Measurements from ENCODE around the gene PHF1. TPM values are rescaled to one million over a fixed set of nuclear protein-coding genes. Genes with fewer than 3 reads are reported as not detected.
"Not testable (repeated sequence)": the region's sequence is repeated elsewhere in the genome, so short reads cannot be mapped to it uniquely, and the experiment has no call there.

Gene PHF1
- total and polyA plus RNA-seq, 4 donors = 7.2 to 13.5 (median 11.5) TPM

GRCh38 chr6:33373960-33374910 is 36.6 kb upstream of the PHF1 start (continued):
- TF ChIP-seq RAD21 (IDR thresholded peaks at IDR 0.05) (no peak), FOXA2 (IDR thresholded peaks at IDR 0.05) (no peak), HNF4A (conservative IDR thresholded peaks at IDR 0.05) (no peak)

GRCh38 chr6:33375143-33375671 is 35.6 kb upstream of the PHF1 start:
- H3K4me3 ChIP-seq (ENCODE audit: low read depth in 1 of 3, low read length in 3 of 3) = no peak overlapping the region
- no peak for TF ChIP-seq NR2F2 (IDR thresholded peaks at IDR 0.05)
- no peak for TF ChIP-seq GABPA (IDR thresholded peaks at IDR 0.05 in 1 of 2, conservative IDR thresholded peaks at IDR 0.05 in 1 of 2)
- TF ChIP-seq JUND (IDR thresholded peaks at IDR 0.05) = no peak
- no peak for TF ChIP-seq CTCF (IDR thresholded peaks at IDR 0.05; ENCODE audit: low read depth, low read length, missing input control)
- TF ChIP-seq HNF4A (conservative IDR thresholded peaks at IDR 0.05) = peak in 1 of 2 donors; percentile 7
- DNase-seq (ENCODE audit: low spot score) = no peak
- H3K36me3 ChIP-seq (ENCODE audit: control insufficient read depth in 4 of 4, insufficient read depth in 3 of 4, low read depth in 1 of 4, low read length in 3 of 4) = no peaks in the 10 kb centered on the region
- H3K9ac ChIP-seq (ENCODE audit: low read depth in 1 of 2, low read length in 2 of 2) = no peak overlapping the region
- H3K27me3 ChIP-seq (ENCODE audit: control insufficient read depth in 4 of 4, insufficient read depth in 4 of 4, low read length in 3 of 4) = no peaks in the 10 kb centered on the region
- H3K9me3 ChIP-seq (ENCODE audit: control insufficient read depth in 4 of 4, low read length in 3 of 4) = no peaks in the 10 kb centered on the region
- peak overlapping the region in 1 of 2 donors; percentile 12 for H3K27ac ChIP-seq (ENCODE audit: low read depth in 1 of 2, low read length in 2 of 2)
- peaks cover 2 to 12% (median 8%) of the 10 kb centered on the region in 4 donors for H3K4me1 ChIP-seq (ENCODE audit: control insufficient read depth in 4 of 4, insufficient read depth in 4 of 4, low read length in 3 of 4)
- 23% methylated on average over 9 of the region's 9 CpGs for WGBS

GRCh38 chr6:33377171-33377570 is 33.6 kb upstream of the PHF1 start:
- H3K9ac ChIP-seq (ENCODE audit: low read depth in 1 of 2, low read length in 2 of 2) = no peak overlapping the region
- TF ChIP-seq EGR1 (IDR thresholded peaks at IDR 0.05; ENCODE audit: low read depth in 2 of 2) (no peak), TAF1 (conservative IDR thresholded peaks at IDR 0.05) (no peak), SP1 (IDR thresholded peaks at IDR 0.05) (no peak), NR2F2 (IDR thresholded peaks at IDR 0.05) (no peak), CTCF (IDR thresholded peaks at IDR 0.05; ENCODE audit: low read depth, low read length, missing input control) (no peak), RXRA (IDR thresholded peaks at IDR 0.05) (no peak), GABPA (IDR thresholded peaks at IDR 0.05 in 1 of 2, conservative IDR thresholded peaks at IDR 0.05 in 1 of 2) (no peak), FOXA1 (IDR thresholded peaks at IDR 0.05) (no peak), REST (IDR thresholded peaks at IDR 0.05) (no peak), ATF3 (IDR thresholded peaks at IDR 0.05) (no peak), HNF4A (conservative IDR thresholded peaks at IDR 0.05) (no peak), HNF4G (IDR thresholded peaks at IDR 0.05) (no peak), JUND (IDR thresholded peaks at IDR 0.05) (no peak), MAX (IDR thresholded peaks at IDR 0.05) (no peak), FOXA2 (IDR thresholded peaks at IDR 0.05) (no peak)
- WGBS = 90% methylated on average over 4 of the region's 4 CpGs
- H3K27me3 ChIP-seq (ENCODE audit: control insufficient read depth in 4 of 4, insufficient read depth in 4 of 4, low read length in 3 of 4) = no peaks in the 10 kb centered on the region
- H3K9me3 ChIP-seq (ENCODE audit: control insufficient read depth in 4 of 4, low read length in 3 of 4) = no peaks in the 10 kb centered on the region
- H3K4me3 ChIP-seq (ENCODE audit: low read depth in 1 of 3, low read length in 3 of 3) = no peak overlapping the region
- H3K27ac ChIP-seq (ENCODE audit: low read depth in 1 of 2, low read length in 2 of 2) = no peak overlapping the region
- no peak for DNase-seq (ENCODE audit: low spot score)
- H3K4me1 ChIP-seq (ENCODE audit: control insufficient read depth in 4 of 4, insufficient read depth in 4 of 4, low read length in 3 of 4) = peaks cover 2 to 12% (median 8%) of the 10 kb centered on the region in 4 donors
- no peaks in the 10 kb centered on the region for H3K36me3 ChIP-seq (ENCODE audit: control insufficient read depth in 4 of 4, insufficient read depth in 3 of 4, low read depth in 1 of 4, low read length in 3 of 4)

- peaks cover 2 to 12% (median 8%) of the 10 kb centered on the region in 4 donors for H3K4me1 ChIP-seq (ENCODE audit: control insufficient read depth in 4 of 4, insufficient read depth in 4 of 4, low read length in 3 of 4)
These were observed 31.6 kb upstream of the PHF1 start for GRCh38 chr6:33379184-33379583.

More at GRCh38 chr6:33379184-33379583, 31.6 kb upstream of the PHF1 start:
- 93% methylated on average over 10 of the region's 10 CpGs for WGBS
- not testable (repeated sequence) for DNase-seq (ENCODE audit: low spot score); H3K36me3 ChIP-seq (ENCODE audit: control insufficient read depth in 4 of 4, insufficient read depth in 3 of 4, low read depth in 1 of 4, low read length in 3 of 4); H3K9me3 ChIP-seq (ENCODE audit: control insufficient read depth in 4 of 4, low read length in 3 of 4); H3K4me3 ChIP-seq (ENCODE audit: low read depth in 1 of 3, low read length in 3 of 3); H3K27ac ChIP-seq (ENCODE audit: low read depth in 1 of 2, low read length in 2 of 2); H3K9ac ChIP-seq (ENCODE audit: low read depth in 1 of 2, low read length in 2 of 2); H3K27me3 ChIP-seq (ENCODE audit: control insufficient read depth in 4 of 4, insufficient read depth in 4 of 4, low read length in 3 of 4)

Measured in liver (tissue), 9 donors.